ELR (cell line): ENCODE measurements around the gene BROX.
A peak's percentile ranks its signal among the peaks of the same experiment; 100 is the strongest.
"Not testable (repeated sequence)": the region's sequence is repeated elsewhere in the genome, so short reads cannot be mapped to it uniquely, and the experiment has no call there.

Experiments
- DNase-seq: peaks from one replicate; pipeline ENCODE4 v3.0.0-alpha.2; 2015; ENCODE audit warnings: low read depth

Gene BROX

DNA sequence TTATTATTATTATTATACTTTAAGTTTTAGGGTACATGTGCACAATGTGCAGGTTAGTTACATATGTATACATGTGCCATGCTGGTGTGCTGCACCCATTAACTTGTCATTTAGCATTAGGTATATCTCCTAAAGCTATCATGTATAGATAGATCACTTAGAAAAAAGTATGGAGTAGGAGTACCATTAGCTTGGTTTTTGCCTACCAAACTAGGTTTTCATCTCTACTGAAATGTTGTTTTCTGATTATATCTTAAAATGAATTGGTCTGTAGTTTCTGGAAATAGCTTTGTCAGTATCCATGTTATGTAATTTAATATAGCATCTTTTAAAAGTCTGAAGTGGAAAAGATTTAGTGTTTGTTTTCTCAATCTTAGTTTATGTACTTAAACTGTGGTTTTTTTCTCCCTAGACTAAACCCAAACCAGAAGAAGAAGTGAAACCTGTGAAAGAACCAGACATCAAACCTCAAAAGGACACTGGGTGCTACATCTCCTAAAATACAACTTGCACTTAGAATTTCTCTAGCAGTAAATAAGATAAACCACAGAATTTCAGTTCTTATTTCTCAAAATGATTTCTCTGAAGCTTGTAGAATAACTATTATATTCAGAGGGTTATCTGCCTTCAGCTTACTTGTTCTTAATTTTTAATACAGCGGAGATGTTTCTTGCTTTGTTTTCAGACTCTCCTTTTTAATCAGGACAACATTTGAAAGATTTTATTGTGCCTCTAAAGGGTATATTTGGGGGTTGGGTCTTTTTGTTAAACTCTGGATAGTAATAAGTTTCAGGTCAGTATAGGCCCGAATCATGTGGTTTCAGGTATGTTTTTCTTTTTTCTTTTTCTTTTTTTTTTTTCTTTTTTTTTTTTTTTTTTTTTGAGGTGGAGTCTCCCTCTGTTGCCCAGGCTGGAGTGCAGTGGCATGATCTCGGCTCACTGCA is 20.1 kb downstream of the BROX start:
- DNase-seq = no peak

GRCh38 chr1:222734740-222735139 is 22.4 kb downstream of the BROX start:
- DNase-seq = no peak

- DNase-seq = no peak
Measured at GRCh38 chr1:222736470-222736869, 24.1 kb downstream of the BROX start.

DNA sequence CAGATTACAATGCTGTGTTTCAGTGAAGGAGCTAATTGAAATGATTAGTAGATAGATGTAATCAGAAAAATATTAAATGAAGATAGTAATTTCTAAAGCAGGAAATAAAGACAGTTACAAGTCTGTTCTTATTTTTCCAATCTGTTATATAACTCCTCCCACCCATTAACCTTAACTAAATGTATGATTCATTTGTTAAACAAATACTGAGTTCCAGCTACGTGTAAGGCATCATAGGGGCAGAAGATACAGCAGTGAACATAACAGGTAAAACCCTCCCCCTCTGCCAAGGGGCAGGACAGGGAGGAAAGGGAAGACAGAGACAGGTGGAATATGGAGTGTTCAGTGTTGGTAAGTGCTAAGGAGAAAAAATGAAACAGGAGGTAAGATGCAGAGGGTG is 24.6 kb downstream of the BROX start, which contains the start of gene FAM177B:
FAM177B (plus strand) TSS at position 231 of the 400 bp plus-strand sequence. CDS start 9,344 bp downstream, outside the sequence.
- DNase-seq = peak; percentile 13

DNA sequence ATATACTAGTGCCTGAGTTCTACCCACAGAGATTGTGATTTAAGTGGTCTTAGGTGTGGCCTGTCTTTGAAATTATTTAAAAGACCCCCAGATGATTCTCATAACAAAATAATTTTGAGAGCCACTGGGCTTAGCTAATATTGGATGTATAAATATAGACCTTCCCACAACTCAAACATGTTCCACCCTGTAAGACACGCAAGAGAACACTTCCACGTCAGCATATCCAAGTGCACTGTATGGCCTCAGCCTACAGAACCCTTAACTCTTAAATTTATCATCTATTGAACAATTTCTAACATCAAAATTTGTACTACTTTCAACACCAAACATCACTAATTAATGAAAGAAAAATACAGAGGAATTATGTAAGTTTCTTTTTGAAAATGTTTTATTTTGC is 27.1 kb downstream of the BROX start:
- no peak for DNase-seq

GRCh38 chr1:222739929-222740328 is 27.6 kb downstream of the BROX start:
- DNase-seq = no peak

DNA sequence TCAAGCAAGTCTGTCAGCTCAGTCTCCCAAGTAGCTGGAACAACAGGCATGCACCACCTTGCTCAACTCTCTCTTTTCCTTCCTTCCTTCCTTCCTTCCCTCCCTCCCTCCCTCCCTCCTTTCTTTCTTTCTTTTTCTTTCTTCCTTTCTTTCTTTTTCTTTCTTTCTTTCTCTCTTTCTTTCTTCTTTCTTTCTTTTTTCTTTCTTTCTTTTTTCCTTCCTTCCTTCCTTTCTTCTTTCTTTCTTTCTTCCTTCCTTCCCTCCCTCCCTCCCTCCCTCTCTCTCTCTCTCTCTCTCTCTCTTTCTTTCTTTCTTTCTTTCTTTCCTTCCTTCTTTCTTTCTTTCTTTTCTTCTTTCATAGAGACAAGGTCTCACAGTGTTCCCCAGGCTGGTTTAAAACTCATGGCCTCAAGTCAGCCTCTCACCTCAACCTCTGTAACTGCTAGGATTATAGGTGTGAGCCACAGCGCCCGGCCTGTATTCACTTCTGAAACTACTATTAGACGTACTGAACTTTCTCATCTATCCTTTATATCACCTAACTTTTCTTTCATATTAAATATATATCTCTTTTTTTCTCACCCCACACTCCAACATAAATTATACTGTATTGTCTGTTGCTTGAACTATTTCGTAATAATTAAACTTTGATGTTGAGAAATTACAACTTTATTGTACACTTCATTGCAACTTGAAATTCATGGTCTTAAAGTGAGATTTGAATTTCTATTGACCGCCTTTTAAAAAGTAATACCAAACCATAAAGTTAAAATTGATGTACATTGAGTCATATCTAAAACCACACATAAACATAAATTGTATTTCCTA is 29.5 kb downstream of the BROX start:
- not testable (repeated sequence) for DNase-seq

GRCh38 chr1:222749927-222750326 is 37.6 kb downstream of the BROX start:
- peak; percentile 7 for DNase-seq

DNA sequence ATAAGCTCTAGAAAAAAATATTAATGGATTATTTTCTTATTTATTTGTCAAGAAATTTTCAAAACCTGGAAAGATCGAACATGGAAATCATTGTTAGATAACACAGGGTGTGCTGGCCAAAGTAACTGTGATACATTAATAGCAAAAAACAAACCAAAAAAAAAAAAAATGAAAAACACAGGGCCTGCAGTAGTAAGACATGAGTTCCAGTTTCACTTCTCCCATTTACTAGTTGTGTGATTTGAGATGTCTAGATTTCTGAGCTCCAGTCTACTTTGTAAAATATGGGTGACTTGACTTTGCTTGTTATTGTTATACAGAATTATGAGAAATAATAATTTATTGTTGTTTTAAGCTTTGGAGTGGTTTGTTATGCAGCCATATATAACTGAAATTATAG is 38.3 kb downstream of the BROX start:
- no peak for DNase-seq

DNA sequence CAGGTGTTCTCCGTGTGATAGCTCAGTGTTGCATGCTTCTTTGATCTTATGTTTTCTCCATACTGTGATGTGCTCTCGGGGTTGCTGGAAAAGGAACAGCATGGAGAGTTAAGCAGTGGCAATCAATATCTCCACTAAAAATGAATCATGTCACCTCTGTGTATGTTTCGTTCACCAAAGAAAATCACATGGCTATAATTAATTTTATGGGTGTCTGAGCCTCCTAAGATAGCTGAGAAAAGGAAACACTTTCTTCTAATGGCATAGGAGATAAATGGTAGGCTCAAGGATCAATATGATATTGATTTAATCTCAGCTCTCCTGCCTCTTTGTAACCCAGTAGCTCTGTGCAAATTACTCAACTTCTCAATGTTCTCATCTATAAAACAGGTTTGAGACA is 38.9 kb downstream of the BROX start:
- no peak for DNase-seq

GRCh38 chr1:222754366-222755139 is 42.2 kb downstream of the BROX start:
- peak; percentile 93 for DNase-seq

DNA sequence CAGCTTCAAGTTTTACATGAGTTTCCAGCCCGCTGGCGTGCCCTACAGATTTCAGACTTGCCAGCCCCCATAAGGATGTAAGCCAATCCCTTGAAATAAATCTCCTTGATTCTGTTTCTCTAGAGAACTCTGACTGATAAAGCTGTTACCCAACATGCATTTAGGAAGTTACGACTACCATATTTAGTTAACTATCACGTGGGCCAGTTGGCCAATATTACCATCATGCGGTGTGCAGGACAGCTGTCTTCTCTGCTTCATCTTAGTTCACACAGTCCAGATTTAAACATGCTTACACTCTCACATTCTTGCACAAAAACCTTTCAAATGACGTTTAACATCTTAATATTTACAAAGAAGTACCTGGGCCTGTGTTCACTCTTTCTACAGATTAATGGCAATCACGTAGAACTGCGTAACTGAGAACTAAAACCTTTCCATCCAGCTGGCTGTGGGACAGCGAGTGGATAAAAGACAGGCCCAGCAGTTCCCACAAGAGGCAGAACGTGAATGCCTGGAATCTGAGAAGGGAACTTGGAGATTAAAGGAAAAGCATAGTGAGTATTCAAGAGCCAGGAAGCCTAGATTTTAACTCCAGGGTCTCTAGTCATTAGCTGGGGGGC is 45.4 kb downstream of the BROX start:
- DNase-seq = no peak

- no peak for DNase-seq
Measured at GRCh38 chr1:222759451-222760035, 47.2 kb downstream of the BROX start.

- no peak for DNase-seq
Measured at GRCh38 chr1:222761083-222761482, 48.7 kb downstream of the BROX start.

DNA sequence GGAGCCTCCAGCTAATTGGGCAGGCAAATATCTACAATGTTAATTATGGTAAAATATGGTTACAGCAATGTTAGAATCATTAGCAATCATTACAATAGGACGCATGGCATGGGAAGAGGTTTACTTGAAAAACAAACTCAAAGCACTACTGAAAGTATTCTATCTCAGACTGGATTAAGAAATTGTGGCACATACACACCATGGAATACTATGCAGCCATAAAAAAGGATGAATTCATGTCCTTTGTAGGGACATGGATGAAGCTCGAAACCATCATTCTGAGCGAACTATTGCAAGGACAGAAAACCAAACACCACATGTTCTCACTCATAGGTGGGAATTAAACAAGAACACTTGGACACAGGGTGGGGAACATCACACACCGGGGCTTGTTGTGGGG is 49.8 kb downstream of the BROX start:
- not testable (repeated sequence) for DNase-seq

DNA sequence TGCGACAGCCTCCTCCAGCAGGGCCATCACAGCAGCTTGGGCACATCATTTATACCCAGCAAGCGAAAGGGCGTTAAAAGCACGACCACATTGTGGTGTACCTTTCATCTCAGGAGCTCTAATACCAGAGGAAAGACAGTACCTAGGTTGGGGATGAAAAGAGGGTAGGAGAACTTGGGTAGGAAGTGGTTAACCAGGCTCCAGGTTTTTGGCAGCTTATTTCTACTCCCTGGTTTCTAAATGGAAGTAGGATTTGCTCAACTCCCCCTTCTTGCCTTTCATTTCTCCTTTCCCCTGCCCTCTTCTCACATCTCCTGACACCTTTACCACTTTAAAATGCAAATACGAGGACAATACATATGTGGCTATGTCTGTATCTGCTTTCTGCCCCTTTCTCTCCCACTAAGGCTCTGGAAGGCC is 54.8 kb downstream of the BROX start:
- DNase-seq = no peak

DNA sequence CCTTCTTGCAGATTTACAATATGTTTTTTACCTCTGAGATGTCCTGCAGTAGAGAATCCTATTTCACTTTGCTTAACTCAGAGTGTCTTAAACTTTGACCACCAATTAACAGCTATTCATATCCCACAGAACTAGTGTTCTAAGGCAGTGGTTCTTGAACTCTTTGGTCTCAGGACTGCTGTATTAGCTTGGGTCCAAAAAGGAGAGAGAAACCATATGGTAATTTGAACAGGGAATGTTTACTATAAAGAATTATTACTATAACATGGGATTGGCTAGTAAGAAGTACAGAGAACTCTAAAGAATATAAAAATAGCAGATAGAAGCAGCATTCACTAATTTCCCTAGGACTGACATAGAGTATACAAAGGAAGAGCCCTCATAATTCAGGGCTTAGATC is 56.2 kb downstream of the BROX start:
- no peak for DNase-seq

DNA sequence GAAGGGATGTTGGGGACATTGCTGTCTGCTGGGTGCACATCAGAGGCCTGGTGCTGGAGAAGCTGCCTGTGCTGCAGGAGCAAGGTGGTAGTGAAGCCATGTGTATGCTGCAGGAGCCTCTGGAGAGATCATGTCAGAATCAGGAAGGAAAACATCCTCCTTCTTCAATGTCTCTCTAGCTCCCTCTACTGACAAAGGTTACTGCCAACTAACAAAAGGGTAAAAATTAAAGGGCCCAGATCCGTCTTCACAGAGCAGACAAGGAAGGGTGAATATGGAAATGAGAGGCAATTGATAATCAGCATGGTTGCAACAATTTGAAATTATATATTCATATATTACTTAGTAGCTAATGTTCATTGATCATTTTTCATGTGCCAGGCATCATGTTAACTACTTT is 56.8 kb downstream of the BROX start:
- peak; percentile 35 for DNase-seq

DNA sequence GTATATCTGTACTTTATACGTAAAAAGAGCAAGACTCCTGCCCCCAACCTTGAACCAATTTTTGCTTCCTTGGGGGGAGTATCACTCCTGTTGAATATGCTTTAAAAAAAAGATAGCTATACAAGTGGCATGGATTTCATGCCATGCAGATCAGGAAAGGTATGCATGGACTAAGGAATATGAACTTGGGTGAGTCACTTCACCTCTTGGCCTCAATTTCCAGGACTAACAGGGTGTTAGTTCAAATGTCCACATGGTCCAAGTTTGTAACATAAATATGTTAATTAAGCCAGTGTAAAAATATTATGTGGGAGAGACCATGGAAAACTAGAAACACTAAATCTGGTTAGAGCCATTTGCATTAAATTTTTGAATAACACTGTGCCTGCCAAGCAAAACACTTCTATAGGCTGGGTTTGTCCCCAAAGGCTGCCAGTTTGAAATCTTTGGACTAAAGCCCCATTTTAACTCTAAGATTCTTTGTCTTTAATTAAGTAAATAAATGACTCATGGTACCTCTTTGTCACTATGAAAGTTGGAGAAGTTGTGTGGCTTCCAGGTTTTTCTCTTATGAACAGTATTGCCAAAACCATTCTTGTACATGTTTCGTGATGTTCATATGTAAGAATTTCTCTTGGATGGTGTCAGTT is 57.7 kb downstream of the BROX start:
- no peak for DNase-seq

DNA sequence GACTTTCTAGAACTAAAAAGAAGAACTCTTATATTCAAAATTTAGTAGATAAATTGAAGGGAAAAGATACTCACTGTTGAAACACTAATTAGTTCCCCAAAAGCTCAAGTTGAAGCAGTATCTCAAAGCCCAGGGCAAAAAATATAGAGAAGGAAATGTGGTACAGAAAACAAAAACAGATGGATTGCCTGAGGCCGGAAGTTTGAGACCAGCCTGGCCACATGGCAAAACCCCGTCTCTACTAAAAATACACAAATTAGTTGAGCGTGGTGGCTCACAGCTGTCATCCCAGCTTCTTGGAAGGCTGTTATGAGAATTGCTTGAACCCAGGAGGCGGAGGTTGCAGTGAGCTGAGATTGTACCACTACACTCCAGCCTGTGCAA is 60.6 kb downstream of the BROX start:
- no peak for DNase-seq

GRCh38 chr1:222777463-222777862 is 65.1 kb downstream of the BROX start:
- DNase-seq = no peak
